Stimulated activated CD8-positive, alpha-beta memory T cell treated with anti-CD3 and anti-CD28 coated beads, Interleukin-7, amount 100 ng/mL, for 24 hours (primary cell): Measurements from ENCODE around the gene DESI1.
"Not testable (repeated sequence)": the region's sequence is repeated elsewhere in the genome, so short reads cannot be mapped to it uniquely, and the experiment has no call there.

Experiments
- DNase-seq: peaks from one replicate; pipeline ENCODE4 v3.0.0-alpha.2; 2020; ENCODE audit warnings: low read depth

The DESI1 gene

DNA sequence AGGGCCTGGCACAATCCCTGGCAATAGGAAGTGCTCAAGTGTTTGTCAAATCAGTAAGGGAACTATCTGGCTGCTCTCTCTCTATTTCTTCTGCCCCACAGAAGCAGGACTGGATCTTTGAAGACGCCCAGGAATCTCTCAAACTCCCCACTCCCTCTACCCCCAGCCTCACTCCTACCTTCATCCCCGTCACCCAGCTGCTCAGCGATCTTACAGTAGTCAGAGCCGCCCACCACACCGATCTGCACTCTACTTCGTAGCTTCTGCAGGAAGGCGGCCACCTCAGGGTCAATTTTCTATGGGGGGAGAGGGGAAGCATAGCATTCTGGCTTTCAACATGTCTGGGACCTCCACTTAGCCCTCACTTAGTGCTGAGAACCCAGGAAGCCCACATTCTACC is 34.9 kb downstream of the DESI1 start:
- no peak for DNase-seq

DNA sequence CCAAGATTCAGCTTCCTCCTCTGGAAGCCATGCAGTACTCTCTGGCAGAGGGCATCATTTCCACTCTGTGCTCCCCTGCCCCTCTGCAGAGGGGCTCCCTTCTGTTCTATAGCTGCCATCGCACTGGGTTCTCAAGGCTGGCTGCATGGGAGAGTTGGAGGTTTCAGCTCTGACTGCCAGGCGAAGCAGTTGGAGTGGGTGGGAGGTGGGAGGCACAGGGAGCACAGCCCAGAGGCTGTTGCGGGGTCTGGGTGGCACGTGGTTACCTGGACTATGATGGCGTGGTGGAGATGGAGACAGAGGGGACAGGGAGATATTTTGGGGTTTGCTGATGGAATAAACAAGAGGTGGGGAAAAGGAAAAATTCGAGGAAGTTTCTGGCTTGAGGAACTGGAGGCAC is 36.0 kb downstream of the DESI1 start:
- no peak for DNase-seq

DNA sequence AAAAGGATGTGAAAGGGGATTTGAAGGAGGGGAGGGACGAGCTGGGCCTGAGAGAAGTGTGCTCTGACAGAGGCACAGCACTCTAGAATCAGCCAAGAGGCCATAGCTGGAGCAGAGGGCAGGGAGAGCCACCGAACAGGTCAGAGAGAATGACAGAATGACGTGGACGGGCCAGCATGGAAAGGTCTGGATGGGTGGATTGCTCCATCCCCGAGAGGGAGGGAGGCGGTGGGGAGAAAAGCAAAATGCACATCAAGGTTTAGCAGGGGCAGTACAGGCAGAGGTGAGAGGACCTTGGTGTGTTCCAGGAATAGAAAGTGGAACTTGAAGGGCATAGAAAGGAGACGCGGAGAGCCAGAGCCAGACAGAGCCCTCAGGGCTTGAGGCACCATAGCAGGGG is 38.1 kb downstream of the DESI1 start:
- DNase-seq: no peak

DNA sequence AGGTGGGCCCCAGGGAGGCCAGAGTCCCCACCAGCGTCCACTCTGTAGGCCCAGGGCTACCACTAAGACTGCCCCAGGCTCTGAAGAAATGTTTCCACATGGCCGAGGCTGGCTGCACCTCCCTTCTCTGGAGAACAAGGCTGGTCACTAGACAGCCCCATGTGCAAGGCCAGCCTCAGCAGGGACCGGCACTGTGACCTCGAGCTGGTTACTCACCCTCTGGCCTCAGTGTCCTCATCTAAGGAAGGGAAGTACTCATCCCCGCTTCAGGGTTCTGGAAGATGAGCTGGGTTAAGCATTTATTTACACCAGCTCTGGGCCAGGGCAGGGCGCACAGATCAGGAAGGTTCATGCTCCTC is 40.9 kb downstream of the DESI1 start:
- no peak for DNase-seq

DNA sequence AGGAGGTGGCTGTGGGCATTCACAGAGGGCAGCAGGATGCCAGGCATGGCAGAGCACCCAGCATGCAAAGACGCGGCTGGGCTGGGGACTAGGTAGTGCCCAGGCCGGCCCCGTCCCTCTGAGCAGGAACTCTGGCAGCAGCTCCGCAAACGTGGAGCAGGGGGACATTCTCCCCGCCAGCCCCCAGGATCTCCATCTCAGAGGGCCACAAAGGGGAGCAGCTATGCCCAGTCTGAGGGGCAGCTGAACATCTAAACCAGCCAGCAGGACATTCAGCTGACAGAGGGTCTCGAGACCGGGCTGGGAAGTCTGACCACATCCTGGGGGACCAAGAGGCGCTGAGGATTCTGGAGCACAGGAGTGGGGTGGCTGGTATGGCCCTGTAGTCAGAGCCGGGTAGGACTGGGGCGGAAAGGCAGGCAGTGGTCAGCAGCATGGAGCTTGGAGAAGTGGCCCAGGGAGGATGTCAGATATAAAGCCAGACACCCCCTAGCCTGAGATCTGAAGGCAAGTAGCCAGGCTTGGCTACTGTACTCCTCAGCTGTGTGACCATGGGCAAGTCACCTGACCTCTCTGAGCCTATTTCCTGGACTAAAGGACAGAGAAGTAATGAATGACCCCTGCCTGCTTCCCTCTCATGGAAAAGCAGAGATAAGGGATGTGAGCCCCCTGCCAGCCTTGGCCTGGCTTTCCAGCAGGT is 41.4 kb downstream of the DESI1 start:
- no peak for DNase-seq

DNA sequence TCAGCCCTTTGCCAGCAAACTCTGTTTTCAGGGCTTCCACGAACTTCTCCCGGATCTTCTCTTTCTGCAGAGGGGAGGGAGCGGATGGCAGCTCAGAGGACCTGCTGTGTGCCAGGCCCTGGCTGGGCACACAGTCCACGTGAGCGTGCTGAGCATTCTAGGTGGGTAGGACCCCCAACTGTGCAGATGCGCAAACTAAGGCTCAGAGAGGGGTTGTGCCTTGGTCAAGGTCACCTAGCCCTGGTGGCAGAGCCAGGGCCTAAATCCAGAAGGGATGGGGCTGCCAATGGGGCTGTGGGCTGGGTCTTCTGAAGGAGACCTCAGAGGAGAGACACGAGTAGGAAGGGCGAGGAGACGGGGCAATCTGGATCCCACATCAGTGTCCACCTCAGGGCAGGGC is 42.0 kb downstream of the DESI1 start:
- DNase-seq: no peak

DNA sequence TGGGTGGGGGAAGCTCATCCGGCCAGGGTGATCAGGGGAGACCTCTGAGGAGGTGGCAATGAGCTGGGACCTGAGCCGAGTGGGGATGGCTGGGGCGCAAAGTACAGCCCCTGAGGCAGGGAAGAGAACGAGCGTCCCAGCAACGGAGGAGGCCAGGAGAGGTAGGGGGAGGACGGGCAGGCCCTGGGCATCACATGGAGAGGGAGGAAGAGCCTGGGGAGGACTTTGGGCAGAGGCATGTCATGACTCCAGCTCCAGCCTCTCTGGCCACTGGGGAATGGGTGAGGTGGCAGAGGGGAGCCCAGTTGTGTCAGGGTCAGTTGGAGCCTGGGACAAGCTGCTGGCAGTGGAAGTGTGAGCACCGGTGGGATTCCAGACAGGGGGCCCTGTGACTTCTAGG is 42.7 kb downstream of the DESI1 start:
- DNase-seq: no peak

DNA sequence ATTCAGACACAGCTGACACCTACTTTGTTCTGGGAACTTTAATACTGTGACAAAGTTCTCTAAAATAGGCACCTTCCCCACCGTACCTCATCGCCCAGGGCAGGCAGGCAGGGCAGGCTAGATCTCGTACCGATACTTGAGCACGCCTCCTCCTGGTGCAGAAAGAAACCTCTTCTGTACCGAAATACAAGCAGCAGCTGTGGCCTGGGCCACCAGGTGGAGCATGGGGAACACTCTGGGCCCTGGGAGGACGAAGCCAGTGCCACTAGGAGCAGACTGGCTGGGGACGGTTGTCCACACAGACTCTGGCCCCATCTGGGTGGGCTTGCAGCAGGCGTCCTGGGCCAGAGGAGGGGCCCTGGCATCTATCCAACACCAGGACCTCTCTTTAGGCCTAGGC is 44.0 kb downstream of the DESI1 start:
- no peak for DNase-seq

DNA sequence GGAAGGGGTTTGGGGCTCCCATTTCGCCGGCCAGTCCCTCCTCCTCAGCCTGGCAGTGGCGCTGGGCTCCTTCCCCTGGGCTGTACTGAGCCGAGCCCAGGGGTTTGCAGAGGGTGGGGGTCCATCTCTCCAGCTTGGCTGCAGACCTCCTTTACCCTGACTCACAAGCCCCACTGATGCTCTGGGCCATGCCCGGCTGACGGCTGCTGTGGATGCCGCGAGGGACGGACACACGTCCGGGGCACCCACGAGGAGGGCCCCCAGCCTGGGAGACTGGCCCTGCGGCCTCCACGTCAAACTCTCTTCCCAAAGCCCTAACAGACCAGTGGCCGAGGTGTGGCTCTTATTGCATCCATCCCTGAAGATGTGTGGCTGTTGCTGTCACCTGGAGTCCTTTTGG is 45.3 kb downstream of the DESI1 start:
- no peak for DNase-seq

DNA sequence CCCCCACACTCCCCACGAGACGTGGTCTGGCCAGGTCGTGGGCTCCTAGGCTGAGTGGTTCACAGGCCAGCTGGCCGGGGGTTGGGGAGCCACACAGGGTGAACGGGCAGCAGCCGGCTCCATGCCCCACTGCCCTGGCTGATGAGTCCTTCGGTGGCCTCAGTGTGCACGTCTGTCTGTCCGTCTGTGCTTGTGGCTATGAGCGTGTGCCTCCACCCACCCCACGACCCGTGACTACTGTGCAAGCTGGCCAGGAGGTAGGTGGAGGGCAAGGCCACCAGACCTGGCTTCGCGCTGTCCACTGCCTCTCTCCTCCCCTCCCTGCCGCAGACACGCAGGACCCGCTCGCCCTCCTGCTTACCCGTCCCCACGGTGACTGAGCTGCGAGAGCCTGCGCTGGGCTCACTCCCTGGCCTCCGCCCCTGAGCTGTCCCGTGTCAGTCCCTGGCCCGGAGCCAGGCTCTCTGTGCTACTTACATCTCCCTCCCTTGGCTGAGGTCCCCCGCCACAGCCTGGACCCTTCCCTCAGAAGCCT is 45.9 kb downstream of the DESI1 start:
- no peak for DNase-seq

DNA sequence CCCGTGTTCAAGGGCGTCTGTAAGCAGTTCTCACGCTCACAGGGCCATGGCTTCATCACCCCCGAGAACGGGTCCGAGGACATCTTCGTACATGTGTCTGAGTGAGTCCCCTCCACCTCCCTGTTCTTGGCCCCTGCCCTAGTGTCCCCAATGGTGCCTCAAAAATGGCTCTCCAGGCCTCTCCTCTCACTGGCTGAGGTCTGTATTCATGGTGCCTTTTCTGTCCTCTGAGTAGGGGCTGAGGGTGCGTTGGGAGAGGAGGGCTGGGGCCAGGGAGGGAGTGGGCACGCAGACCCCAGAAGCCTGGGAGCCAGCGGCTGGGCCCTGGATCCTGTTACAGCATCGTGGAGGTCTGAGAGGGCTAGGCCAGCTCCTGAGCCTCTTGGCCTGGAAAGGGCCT is 47.2 kb downstream of the DESI1 start:
- no peak for DNase-seq

DNA sequence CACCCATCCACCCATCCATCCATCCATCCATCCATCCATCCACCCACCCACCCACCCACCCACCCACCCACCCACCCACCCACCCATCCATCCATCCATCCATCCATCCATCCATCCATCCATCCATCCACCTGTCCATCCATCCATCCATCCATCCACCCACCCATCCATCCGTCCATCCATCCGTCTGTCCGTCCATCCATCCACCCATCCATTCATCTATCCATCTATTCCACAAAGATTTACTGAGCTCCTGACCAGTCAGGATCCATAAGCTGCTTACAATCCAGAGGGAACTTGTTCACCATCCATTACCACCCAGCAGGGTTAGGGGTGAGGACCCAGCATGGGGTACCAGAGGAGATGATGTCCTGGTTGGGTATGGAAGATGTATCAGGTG is 48.5 kb downstream of the DESI1 start:
- not testable (repeated sequence) for DNase-seq

DNA sequence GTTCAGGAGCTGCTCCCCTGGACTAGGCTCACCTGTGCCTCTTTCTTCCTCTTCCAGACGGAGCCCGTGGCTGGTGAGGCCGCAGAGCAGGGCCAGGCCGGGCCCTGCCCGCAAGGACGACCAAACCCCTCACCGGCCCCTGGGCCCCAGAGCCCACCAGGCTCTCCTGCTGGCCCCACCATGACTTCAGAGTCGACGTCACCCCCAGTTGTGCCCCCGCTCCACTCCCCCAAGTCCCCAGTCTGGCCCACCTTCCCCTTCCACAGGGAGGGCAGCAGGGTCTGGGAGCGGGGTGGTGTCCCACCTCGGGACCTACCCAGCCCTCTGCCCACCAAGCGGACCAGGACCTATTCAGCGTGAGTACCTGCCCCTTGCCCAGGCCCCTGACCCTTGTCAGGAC is 49.1 kb downstream of the DESI1 start:
- DNase-seq: no peak

DNA sequence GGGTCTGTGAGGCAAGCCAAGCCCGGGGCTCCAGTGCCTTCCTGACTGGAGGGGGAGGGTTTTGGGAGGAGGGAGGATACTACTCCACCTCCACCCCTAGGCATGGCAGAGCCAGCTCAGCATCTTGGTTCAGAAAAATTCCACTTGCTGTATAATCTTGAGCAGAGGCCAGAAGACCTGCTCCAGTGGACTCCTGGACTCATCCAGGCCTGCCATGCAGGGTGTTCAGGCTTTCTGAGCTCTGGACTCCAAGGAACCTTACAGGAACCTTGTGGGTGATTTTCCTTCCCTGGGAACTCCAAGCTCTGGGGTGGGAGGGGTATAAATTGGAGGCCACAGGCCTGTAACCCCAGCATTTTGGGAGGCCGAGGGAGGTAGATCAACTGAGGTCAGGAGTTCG is 50.6 kb downstream of the DESI1 start:
- DNase-seq: no peak

DNA sequence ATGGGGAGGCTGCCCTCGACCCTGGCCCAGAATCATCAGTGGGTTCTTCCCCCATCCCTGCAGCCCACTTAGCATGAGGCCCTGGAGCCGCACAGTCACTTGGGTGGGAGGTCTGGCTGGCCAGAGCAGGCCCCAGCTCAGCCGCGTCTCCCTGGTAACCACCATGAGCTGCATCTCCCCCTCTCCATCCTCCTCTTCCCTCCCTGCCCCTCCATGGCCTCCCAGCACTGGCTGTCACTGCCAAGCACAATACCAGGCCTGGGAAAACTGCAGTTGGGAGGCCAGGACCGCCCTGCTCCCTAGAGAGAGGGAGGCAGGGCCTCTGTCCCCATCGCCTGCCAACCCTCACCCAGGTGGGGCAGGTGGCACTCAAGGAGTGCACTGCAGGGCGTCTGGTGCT is 52.0 kb downstream of the DESI1 start:
- no peak for DNase-seq

DNA sequence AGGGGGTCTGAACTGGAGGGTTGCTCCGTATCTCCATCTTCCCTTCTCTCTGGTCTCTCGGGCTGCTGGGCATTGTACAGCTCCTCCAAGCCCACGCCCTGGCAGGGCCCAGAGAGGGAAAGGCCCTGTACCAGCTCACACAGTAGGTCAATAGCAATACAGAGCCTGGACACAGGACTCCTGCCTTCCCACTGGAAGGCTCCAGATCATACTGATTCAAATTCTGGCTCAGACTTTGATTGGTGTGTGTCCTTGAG is 53.4 kb downstream of the DESI1 start:
- no peak for DNase-seq

DNA sequence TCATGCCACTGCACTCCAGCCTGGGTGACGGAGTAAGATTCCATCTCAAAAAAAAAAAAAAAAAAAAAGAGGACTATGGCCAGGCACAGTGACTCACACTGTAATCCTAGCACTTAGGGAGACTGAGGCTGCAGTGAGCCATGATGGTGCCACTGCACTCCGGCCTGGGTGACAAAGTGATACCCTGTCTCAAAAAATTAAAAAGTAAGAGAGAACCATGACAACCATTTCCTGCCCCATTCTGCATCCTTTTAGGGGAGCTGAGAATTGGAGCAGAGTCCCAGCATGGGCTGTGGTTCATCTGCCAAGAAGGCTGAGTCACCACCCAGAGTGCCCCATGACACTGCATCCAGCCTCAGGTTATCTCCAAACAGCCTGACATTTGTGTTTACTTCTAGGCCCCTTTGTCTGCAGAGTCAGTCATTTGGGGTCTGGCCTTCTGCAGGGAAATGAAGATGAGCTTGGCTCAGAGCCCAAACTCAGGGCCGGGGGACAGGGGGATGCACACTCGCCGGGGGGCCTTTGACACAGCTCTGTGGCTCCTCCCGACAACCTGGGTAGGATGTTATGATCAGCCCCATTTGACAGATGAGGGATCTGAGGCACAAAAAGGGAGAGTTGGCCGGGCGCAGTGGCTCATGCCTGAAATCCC is 55.3 kb downstream of the DESI1 start:
- no peak for DNase-seq

DNA sequence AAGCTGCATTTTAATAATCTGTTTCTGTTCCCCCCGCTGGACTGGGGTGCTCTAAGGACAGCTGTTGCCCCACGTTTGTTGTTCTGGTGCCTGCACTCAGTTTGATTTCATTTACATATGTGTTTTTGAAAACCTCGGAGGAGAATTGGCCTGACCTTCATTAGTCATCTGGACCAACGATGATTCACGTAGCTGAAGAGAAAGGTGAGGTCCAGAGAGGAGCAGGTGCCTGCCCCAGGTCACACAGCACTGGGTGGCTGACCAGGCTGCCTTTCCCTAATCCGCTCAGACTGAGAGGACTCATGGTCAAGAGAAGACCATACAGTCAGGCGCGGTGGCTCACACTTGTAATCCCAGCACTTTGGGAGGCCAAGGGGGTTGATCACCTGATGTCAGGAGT is 56.3 kb downstream of the DESI1 start:
- DNase-seq: no peak

DNA sequence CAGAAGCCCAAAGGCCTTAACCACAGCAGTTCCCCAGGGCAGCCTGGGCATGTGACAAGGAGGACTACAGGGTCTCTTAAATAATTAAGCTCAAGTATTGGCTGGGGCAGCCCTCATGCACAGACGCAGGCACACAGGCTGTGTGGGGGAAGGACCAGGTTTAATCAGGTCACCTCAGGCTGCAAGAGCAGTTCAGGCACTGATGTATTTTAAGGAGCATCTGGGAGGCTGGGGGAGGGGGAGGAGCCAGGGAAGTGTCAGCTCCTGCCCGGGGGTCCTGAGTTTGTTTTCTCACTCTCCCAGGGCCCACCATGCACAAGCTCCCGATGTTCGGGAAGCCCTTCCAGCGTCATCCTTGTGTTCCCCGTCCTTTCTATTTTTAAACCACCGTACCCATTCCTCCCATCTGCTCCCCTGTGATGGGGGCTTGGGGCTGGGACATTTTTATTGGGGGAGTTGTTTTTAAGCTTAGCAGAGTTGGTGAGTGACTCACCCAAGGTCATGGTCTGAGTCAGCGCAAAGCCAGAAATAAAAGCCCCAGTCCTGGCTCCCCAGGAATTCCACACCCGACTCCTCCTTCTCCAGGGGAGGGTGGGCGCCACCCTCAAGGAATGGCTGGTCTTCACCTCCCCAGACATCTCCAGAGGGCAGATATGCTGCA is 57.7 kb downstream of the DESI1 start:
- DNase-seq: no peak

DNA sequence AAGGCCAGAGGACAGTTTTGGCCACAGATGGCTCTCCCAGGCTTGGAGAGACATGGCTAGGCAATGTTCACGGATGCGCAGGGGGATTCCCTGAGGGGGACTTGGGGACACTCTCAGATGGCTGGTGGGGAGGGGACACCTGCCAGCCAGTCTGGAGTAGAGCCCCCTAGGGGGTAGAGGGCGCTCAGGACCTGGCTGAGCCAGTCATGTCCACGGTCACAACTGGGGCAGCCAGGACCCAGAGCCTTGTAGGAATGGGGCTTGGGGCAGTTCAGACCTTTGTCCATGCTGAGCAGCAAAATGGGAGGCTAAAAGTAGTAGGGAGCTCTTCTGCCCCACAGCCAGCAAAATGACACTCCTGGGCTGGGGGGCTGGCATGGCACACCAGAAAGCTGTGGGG is 58.4 kb downstream of the DESI1 start:
- no peak for DNase-seq

DNA sequence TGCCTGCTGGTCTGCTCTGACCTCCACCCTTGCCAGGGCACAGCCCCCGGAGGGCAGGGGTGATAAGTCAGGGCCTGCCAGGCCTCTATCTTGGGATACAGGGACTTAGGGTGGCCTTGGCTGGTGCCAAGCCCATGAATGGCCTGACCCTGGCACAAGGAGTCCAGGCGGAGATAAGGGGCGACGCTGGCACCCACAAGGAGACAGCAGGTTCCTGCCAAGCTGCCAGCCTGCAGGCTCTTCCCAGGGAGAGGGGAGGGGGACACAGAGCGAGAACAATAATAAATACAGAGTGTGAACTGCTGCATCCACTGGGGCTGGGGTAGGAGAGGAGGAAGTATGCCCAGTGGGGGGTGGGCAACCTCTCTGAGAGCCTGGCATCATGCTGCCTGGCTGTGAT is 59.1 kb downstream of the DESI1 start:
- DNase-seq: no peak

DNA sequence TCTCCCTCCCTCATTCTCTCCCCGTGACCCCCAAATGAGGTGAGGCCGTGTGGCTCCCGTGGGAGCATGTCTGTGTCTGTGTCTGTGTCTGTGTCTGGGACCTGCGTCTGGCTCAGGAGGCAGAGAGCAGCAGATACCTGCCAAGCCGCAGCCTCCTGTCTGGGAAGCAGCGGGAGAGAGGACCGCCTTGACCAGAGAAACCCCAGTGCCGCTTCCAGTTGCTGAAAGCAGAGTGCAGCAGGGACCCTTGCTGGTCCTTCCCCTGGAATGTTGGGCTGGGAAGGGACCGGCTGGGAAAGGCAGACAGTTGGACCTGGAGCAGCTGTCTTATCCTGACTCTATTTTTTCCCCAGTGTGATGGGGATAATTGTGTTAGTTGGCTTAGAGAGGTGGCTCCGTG is 59.5 kb downstream of the DESI1 start:
- DNase-seq: no peak

DNA sequence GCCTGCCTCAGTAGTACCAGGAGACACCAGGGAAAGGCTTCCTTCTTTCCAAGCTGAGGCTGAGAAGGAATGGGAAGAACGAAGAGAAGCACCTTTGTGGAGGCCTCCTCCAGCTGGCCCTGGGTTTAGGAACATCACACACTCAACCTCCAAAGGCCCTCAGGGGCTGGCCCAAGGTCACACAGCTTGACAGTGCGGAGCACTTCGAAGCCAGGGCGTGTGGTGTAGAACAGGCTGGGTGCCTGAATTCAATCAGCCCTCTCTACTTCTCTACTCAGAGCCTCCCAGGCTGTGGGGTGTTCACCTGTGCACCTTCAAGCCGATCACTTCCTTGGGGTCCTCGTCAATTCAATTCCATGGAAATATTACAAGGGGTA is 60.8 kb downstream of the DESI1 start:
- no peak for DNase-seq

DNA sequence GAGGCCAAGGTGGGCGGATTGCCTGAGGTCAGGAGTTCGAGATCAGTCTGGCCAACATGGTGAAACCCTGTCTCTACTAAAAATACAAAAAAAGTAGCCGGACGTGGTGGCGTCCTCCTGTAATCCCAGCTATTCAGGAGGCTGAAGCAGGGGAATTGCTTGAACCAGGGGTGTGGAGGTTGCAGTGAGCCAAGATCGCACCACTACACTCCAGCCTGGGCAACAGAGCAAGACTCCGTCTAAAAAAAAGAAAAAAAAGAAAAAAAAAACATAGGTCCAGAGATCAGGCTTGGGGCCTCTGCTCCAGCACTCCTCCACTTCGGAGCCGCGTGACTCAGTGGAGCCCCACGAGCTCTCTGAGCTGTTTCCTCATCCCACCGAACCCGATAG is 62.6 kb downstream of the DESI1 start:
- DNase-seq: not testable (repeated sequence)
